Sigmoid colon (tissue), 4 donors: ENCODE results near the gene TMEM132D.

ENCODE experiments used
- CTCF ChIP-seq, 4 experiments: fragments of 450-650 bp in 3 of 4; fragments of 200-600 bp in 1 of 4; IDR thresholded peaks; one replicate each; pipeline ENCODE4 v1.5.1; 2016 to 2019; ENCODE audit warnings: antibody characterized with exemption in 4 of 4, mild to moderate bottlenecking in 3 of 4, moderate library complexity in 2 of 4
- EP300 ChIP-seq, 4 donors: sonication (generic); formaldehyde crosslinking; IDR thresholded peaks; one replicate each; pipeline ENCODE4 v1.6.1; 2017; ENCODE audit warnings: antibody characterized with exemption in 4 of 4
- POLR2A ChIP-seq, 2 donors: fragments of 450-650 bp; IDR thresholded peaks; one replicate each; pipeline ENCODE4 v1.6.1; 2016; ENCODE audit warnings: antibody characterized with exemption in 2 of 2, mild to moderate bottlenecking in 2 of 2, moderate library complexity in 2 of 2

- TF ChIP-seq CTCF (IDR thresholded peaks at IDR 0.05) (no peak), POLR2A (IDR thresholded peaks at IDR 0.05) (no peak), EP300 (IDR thresholded peaks at IDR 0.05) (no peak)
Measured at GRCh38 chr12:129226005-129226404, 677.8 kb downstream of the TMEM132D start.
